CD4-positive, alpha-beta T cell (primary cell): ENCODE measurements around the gene TTLL3. TPM values are rescaled to one million over a fixed set of nuclear protein-coding genes. Genes with fewer than 3 reads are reported as not detected.

ENCODE experiments used
- ATAC-seq: fragments of 200-7000 bp; cut with Tn5 transposase; one replicate; pipeline ENCODE4 v1.10.0; 2022; ENCODE audit warnings: mild to moderate bottlenecking; ENCODE audit not compliant: poor library complexity
- CTCF ChIA-PET: fragments of 350-600 bp; sonication (Branson Sonifier 250); formaldehyde crosslinking; loops from one replicate; lab custom pipeline; 2021; ENCODE audit warnings: antibody characterized with exemption, inconsistent platforms; lab: Charles Lee
- POLR2A ChIA-PET: fragments of 350-600 bp; sonication (Branson Sonifier 250); formaldehyde crosslinking; loops from one replicate; lab custom pipeline; 2021; ENCODE audit warnings: antibody characterized with exemption, inconsistent platforms; lab: Charles Lee
- DNase-seq, 14 experiments: peaks; one replicate each; pipeline ENCODE4 v3.0.0-alpha.2; 2013 to 2020; ENCODE audit warnings: mixed read lengths in 2 of 14
- H3K27ac ChIP-seq, 2 donors: one replicate each; pipeline versions ENCODE4 v1.5.1 to v1.7.0; 2013; ENCODE audit warnings: low read length in 2 of 2, low read depth in 1 of 2, mild to moderate bottlenecking in 1 of 2
- H3K27me3 ChIP-seq, 2 experiments: 1 replicate in 1 of 2; 2 replicates in 1 of 2; pipeline versions ENCODE4 v1.6.1 to v1.7.0; 2013; ENCODE audit warnings: low read length in 2 of 2, control low read depth in 1 of 2, mild to moderate bottlenecking in 1 of 2, moderate library complexity in 1 of 2; ENCODE audit not compliant: insufficient read depth in 2 of 2, control insufficient read depth in 1 of 2
- H3K36me3 ChIP-seq: one replicate; pipeline ENCODE4 v1.6.1; 2013; ENCODE audit warnings: low read length, control low read depth; ENCODE audit not compliant: insufficient read depth
- H3K4me1 ChIP-seq: one replicate; pipeline ENCODE4 v1.6.1; 2013; ENCODE audit warnings: low read length, control low read depth; ENCODE audit not compliant: insufficient read depth
- H3K4me3 ChIP-seq: one replicate; pipeline ENCODE4 v1.5.1; 2013; ENCODE audit warnings: mild to moderate bottlenecking, low read length, moderate library complexity
- H3K9me3 ChIP-seq, 2 experiments: 1 replicate in 1 of 2; 2 replicates in 1 of 2; pipeline versions ENCODE4 v1.6.1 to v1.7.0; 2013; ENCODE audit warnings: low read length in 2 of 2, mild to moderate bottlenecking in 2 of 2, control low read depth in 1 of 2, moderate library complexity in 1 of 2; ENCODE audit not compliant: control insufficient read depth in 1 of 2, insufficient read depth in 1 of 2
- H3K27ac Mint-ChIP-seq: one replicate; pipeline ENCODE4 v1.8.0; 2020; ENCODE audit warnings: mixed read lengths
- H3K27me3 Mint-ChIP-seq: one replicate; pipeline ENCODE4 v1.8.0; 2021; ENCODE audit warnings: mixed read lengths
- H3K36me3 Mint-ChIP-seq: one replicate; pipeline ENCODE4 v1.8.0; 2021; ENCODE audit warnings: low read depth, mixed read lengths
- H3K4me1 Mint-ChIP-seq: one replicate; pipeline ENCODE4 v1.8.0; 2021; ENCODE audit warnings: low read depth, mixed read lengths
- H3K4me3 Mint-ChIP-seq: one replicate; pipeline ENCODE4 v1.8.0; 2020; ENCODE audit warnings: mild to moderate bottlenecking, mixed read lengths
- H3K9me3 Mint-ChIP-seq: one replicate; pipeline ENCODE4 v1.8.0; 2020; ENCODE audit warnings: mixed read lengths
- CTCF ChIP-seq: fragments of 200-600 bp; IDR thresholded peaks from one replicate; pipeline ENCODE4 v1.8.0; 2022; ENCODE audit warnings: antibody characterized with exemption, mild to moderate bottlenecking
- intact Hi-C, 2 experiments: fragments of 100-400 bp; cut with DNase I in 1 of 2; cut with micrococcal nuclease in 1 of 2; formaldehyde crosslinking; loops; one replicate each; pipeline versions ENCODE4 v1.15.1 to v1.9.0; 2023 to 2025; cut with DNase I, micrococcal nuclease
- total RNA-seq, 174 experiments: library from RNA in 2 of 174; stranded (reverse) in 2 of 174; gene quantifications; one replicate each; pipeline ENCODE4 v1.2.3 and lab custom pipeline; 2021 to 2026

TTLL3 gene
- total RNA-seq, 2 experiments from 2014 or later = 50.5 to 58.6 TPM

GRCh38 chr3:9831253-9831652 lies 21.2 kb downstream of the TTLL3 start:
- H3K36me3 ChIP-seq = peaks cover 46% of the 10 kb centered on the region
- no peaks in the 10 kb centered on the region for H3K27me3 ChIP-seq
- DNase-seq = no peak
- no peak for ATAC-seq
- ChIA-PET CTCF (interaction anchor here (0.7 to 1.3 kb wide), 2 partner anchors 18 to 81 kb away, joined by 3 to 4 read pairs; no protein-coding TSS in a partner anchor), POLR2A (interaction anchor here (1.3 to 1.6 kb wide), 3 partner anchors 22 to 58 kb away, joined by 3 to 6 read pairs (median 5); partner anchors contain the start of gene JAGN1)
- no peak overlapping the region for H3K27ac ChIP-seq
- Mint-ChIP-seq H3K4me1 (peaks cover 7% of the 10 kb centered on the region), H3K9me3 (no peaks in the 10 kb centered on the region), H3K4me3 (no peak overlapping the region), H3K27ac (no peak overlapping the region), H3K36me3 (peaks cover 27% of the 10 kb centered on the region), H3K27me3 (no peaks in the 10 kb centered on the region)
- intact Hi-C loops = no loop called here
- no peak for TF ChIP-seq CTCF
- H3K4me3 ChIP-seq = no peak overlapping the region
- H3K4me1 ChIP-seq = no peaks in the 10 kb centered on the region
- no peaks in the 10 kb centered on the region for H3K9me3 ChIP-seq

GRCh38 chr3:9833078-9833477 lies 23.0 kb downstream of the TTLL3 start:
- ChIA-PET CTCF (no interaction called here), POLR2A (no interaction called here)
- no peaks in the 10 kb centered on the region for H3K4me1 ChIP-seq
- peaks cover 7% of the 10 kb centered on the region for H3K4me1 Mint-ChIP-seq
- TF ChIP-seq CTCF = no peak
- H3K36me3 ChIP-seq = peaks cover 50% of the 10 kb centered on the region
- H3K27ac ChIP-seq = no peak overlapping the region
- H3K27me3 Mint-ChIP-seq = no peaks in the 10 kb centered on the region
- no peaks in the 10 kb centered on the region for H3K9me3 Mint-ChIP-seq
- no peak overlapping the region for H3K27ac Mint-ChIP-seq
- no peaks in the 10 kb centered on the region for H3K27me3 ChIP-seq
- H3K4me3 Mint-ChIP-seq = no peak overlapping the region
- H3K36me3 Mint-ChIP-seq = peaks cover 32% of the 10 kb centered on the region
- ATAC-seq (no peak), DNase-seq (no peak)
- no peak overlapping the region for H3K4me3 ChIP-seq
- H3K9me3 ChIP-seq = no peaks in the 10 kb centered on the region
- intact Hi-C loops = no loop called here

- no peak overlapping the region for H3K27ac ChIP-seq
- no peak for TF ChIP-seq CTCF
- H3K36me3 Mint-ChIP-seq = peaks cover 39% of the 10 kb centered on the region
- H3K4me3 Mint-ChIP-seq = no peak overlapping the region
- peaks cover 7% of the 10 kb centered on the region for H3K4me1 Mint-ChIP-seq
- H3K9me3 ChIP-seq = no peaks in the 10 kb centered on the region
- peaks cover 53% of the 10 kb centered on the region for H3K36me3 ChIP-seq
- H3K9me3 Mint-ChIP-seq = no peaks in the 10 kb centered on the region
- ChIA-PET POLR2A (no interaction called here), CTCF (no interaction called here)
- DNase-seq = no peak
- H3K27me3 Mint-ChIP-seq = no peaks in the 10 kb centered on the region
- intact Hi-C loops = no loop called here
- no peak overlapping the region for H3K27ac Mint-ChIP-seq
- H3K4me3 ChIP-seq = no peak overlapping the region
- no peaks in the 10 kb centered on the region for H3K27me3 ChIP-seq
- no peak for ATAC-seq
- H3K4me1 ChIP-seq = no peaks in the 10 kb centered on the region
These were observed 24.7 kb downstream of the TTLL3 start for GRCh38 chr3:9834520-9835380.
